Measurements from ENCODE around the gene POU3F3.

- no peak for TF ChIP-seq L3MBTL2 (conservative IDR thresholded peaks at IDR 0.05)
- no peak for TF ChIP-seq SUZ12 (IDR thresholded peaks at IDR 0.05)
- TF ChIP-seq BHLHE40 (IDR thresholded peaks at IDR 0.05; ENCODE audit: borderline replicate concordance) = no peak
- no peak for TF ChIP-seq CTBP1 (IDR thresholded peaks at IDR 0.05; ENCODE audit: borderline replicate concordance)
These were observed 46.7 kb downstream of the POU3F3 start for GRCh38 chr2:104900608-104901007.

Data from HEK293T (cell line).